ENCODE data around the gene EPS8L2. TPM values are rescaled to one million over a fixed set of nuclear protein-coding genes. Genes with fewer than 3 reads are reported as not detected.

The EPS8L2 gene
- total RNA-seq = 10 to 100 TPM in 3 of 4 donors, 1 to 10 TPM in 1; 5.6 to 31.6 (median 24.9) TPM

GRCh38 chr11:705646-706438, at the start of gene EPS8L2:
TSS of gene EPS8L2 (plus strand) at chr11:706231. CDS start at chr11:709408, 3,177 bp downstream.
- Histone ChIP-seq H3K27ac (replicated peaks in 1 of 4) (peak within 1 kb of the TSS; percentile 68 to 89 (median 78)), H3K4me3 (peak within 1 kb of the TSS; percentile 56 to 79 (median 62)), H3K27me3 (peaks cover 0 to 52% (median 0%) of the 10 kb centered on the region in 4 donors), H3K36me3 (peaks cover 9 to 34% (median 22%) of the 10 kb centered on the region in 4 donors), H3K9me3 (no peaks in the 10 kb centered on the region), H3K4me1 (peaks cover 24 to 68% (median 56%) of the 10 kb centered on the region in 4 donors)
- no peak for DNase-seq (ENCODE audit: extremely low spot score)
- intact Hi-C loops (cut with DNase I) = no loop called here
- WGBS = 15% methylated on average over 9 of the region's 90 CpGs
- no peak for TF ChIP-seq EP300 (IDR thresholded peaks at IDR 0.05)
- TF ChIP-seq POLR2A (IDR thresholded peaks at IDR 0.05; ENCODE audit: low read depth) = no peak
- TF ChIP-seq CTCF (IDR thresholded peaks at IDR 0.05) = no peak
- TF ChIP-seq POLR2AphosphoS5 (IDR thresholded peaks at IDR 0.05) = no peak

GRCh38 chr11:656426-656825, 49.6 kb upstream of the EPS8L2 start:
- intact Hi-C loops (cut with DNase I) = no loop called here
- Histone ChIP-seq H3K9me3 (no peaks in the 10 kb centered on the region), H3K27ac (replicated peaks in 1 of 4) (no peak overlapping the region), H3K4me3 (no peak overlapping the region), H3K36me3 (peaks cover 20 to 78% (median 49%) of the 10 kb centered on the region in 4 donors), H3K27me3 (no peaks in the 10 kb centered on the region), H3K4me1 (no peaks in the 10 kb centered on the region)
- DNase-seq (ENCODE audit: extremely low spot score) = no peak
- 91% methylated on average over 6 of the region's 14 CpGs for WGBS
- TF ChIP-seq EP300 (IDR thresholded peaks at IDR 0.05) (no peak), POLR2A (IDR thresholded peaks at IDR 0.05; ENCODE audit: low read depth) (no peak), CTCF (IDR thresholded peaks at IDR 0.05) (no peak)

GRCh38 chr11:656866-657265, 49.2 kb upstream of the EPS8L2 start:
- 80% methylated on average over 7 of the region's 7 CpGs for WGBS
- intact Hi-C loops (cut with DNase I) = no loop called here
- TF ChIP-seq POLR2A (IDR thresholded peaks at IDR 0.05; ENCODE audit: low read depth) (no peak), POLR2AphosphoS5 (IDR thresholded peaks at IDR 0.05) (no peak), EP300 (IDR thresholded peaks at IDR 0.05) (no peak), CTCF (IDR thresholded peaks at IDR 0.05) (no peak)
- Histone ChIP-seq H3K4me1 (no peaks in the 10 kb centered on the region), H3K4me3 (no peak overlapping the region), H3K27ac (replicated peaks in 1 of 4) (no peak overlapping the region), H3K27me3 (no peaks in the 10 kb centered on the region), H3K9me3 (no peaks in the 10 kb centered on the region), H3K36me3 (peaks cover 20 to 80% (median 54%) of the 10 kb centered on the region in 4 donors)
- no peak for DNase-seq (ENCODE audit: extremely low spot score)

- Histone ChIP-seq H3K27ac (replicated peaks in 1 of 4) (no peak overlapping the region), H3K4me3 (no peak overlapping the region), H3K36me3 (peaks cover 16 to 86% (median 61%) of the 10 kb centered on the region in 4 donors), H3K27me3 (no peaks in the 10 kb centered on the region), H3K9me3 (no peaks in the 10 kb centered on the region), H3K4me1 (peaks cover 0 to 3% (median 0%) of the 10 kb centered on the region in 4 donors)
- TF ChIP-seq CTCF (IDR thresholded peaks at IDR 0.05) (no peak), EP300 (IDR thresholded peaks at IDR 0.05) (no peak), POLR2A (IDR thresholded peaks at IDR 0.05; ENCODE audit: low read depth) (no peak), POLR2AphosphoS5 (IDR thresholded peaks at IDR 0.05) (no peak)
- intact Hi-C loops (cut with DNase I) = no loop called here
- WGBS = 92% methylated on average over 14 of the region's 14 CpGs
- no peak for DNase-seq (ENCODE audit: extremely low spot score)
These were observed 48.3 kb upstream of the EPS8L2 start for GRCh38 chr11:657691-658126.
